H1 (cell line): ENCODE measurements around the gene GRPR. TPM values are rescaled to one million over a fixed set of nuclear protein-coding genes. Genes with fewer than 3 reads are reported as not detected.

Experiments
- CTCF ChIA-PET: fragments of 300-600 bp; sonication (Branson Sonifier 250); formaldehyde crosslinking; loops from one replicate; lab custom pipeline; 2021; ENCODE audit not compliant: partially characterized antibody; lab: Charles Lee
- POLR2A ChIA-PET: fragments of 300-600 bp; sonication (Branson Sonifier 250); formaldehyde crosslinking; loops from one replicate; lab custom pipeline; 2021; ENCODE audit warnings: inconsistent platforms; ENCODE audit not compliant: partially characterized antibody; lab: Charles Lee
- DNase-seq, 2 experiments: peaks; one replicate each; pipeline versions ENCODE4 v3.0.0 to v3.0.0-alpha.2; 2010 to 2022; ENCODE audit warnings: low spot score in 2 of 2, low read depth in 1 of 2, mixed read lengths in 1 of 2
- FAIRE-seq: peaks from 2 replicates; lab custom pipeline; 2011; peaks lifted over from hg19 to GRCh38; lab: Jason Lieb, UNC
- H2AFZ ChIP-seq: 2 replicates; pipeline ENCODE4 v1.8.1; 2012; ENCODE audit warnings: low read length, inconsistent platforms
- H2AK5ac ChIP-seq: 2 replicates; pipeline ENCODE4 v1.6.1; 2013; ENCODE audit warnings: low read depth, low read length
- H2BK120ac ChIP-seq: replicated peaks from 2 replicates; pipeline ENCODE3; 2013; ENCODE audit warnings: low read depth, low read length, inconsistent platforms
- H2BK12ac ChIP-seq: 2 replicates; pipeline ENCODE4 v1.6.1; 2013; ENCODE audit warnings: low read depth, low read length
- H2BK15ac ChIP-seq: 2 replicates; pipeline ENCODE4 v1.6.1; 2013; ENCODE audit warnings: low read length
- H2BK20ac ChIP-seq: 2 replicates; pipeline ENCODE4 v1.6.1; 2013; ENCODE audit warnings: low read length
- H2BK5ac ChIP-seq: 2 replicates; pipeline ENCODE4 v1.6.1; 2013; ENCODE audit warnings: low read depth, low read length
- H3K14ac ChIP-seq: 2 replicates; pipeline ENCODE4 v1.6.1; 2013; ENCODE audit warnings: inconsistent platforms; ENCODE audit not compliant: insufficient read length
- H3K18ac ChIP-seq: 2 replicates; pipeline ENCODE4 v1.6.1; 2013; ENCODE audit warnings: low read length; ENCODE audit errors: extremely low read depth
- H3K23ac ChIP-seq: 2 replicates; pipeline ENCODE4 v1.6.1; 2013; ENCODE audit warnings: inconsistent platforms; ENCODE audit not compliant: insufficient read length
- H3K23me2 ChIP-seq: 2 replicates; pipeline ENCODE4 v1.6.1; 2013; ENCODE audit warnings: low read depth, low read length
- H3K27ac ChIP-seq: 2 replicates; pipeline ENCODE4 v1.6.1; 2011; ENCODE audit warnings: low read depth, low read length, inconsistent platforms
- H3K27me3 ChIP-seq, 4 experiments: replicated peaks in 1 of 4; 1 replicate in 1 of 4; 2 replicates in 3 of 4; pipeline versions ENCODE4 v1.6.1 to v1.8.1; 2011 to 2013; ENCODE audit warnings: low read length in 3 of 4, mild to moderate bottlenecking in 3 of 4, inconsistent platforms in 2 of 4, mixed read lengths in 2 of 4, moderate library complexity in 1 of 4; ENCODE audit not compliant: control insufficient read depth in 3 of 4, insufficient read depth in 3 of 4; ENCODE audit errors: extremely low read depth in 1 of 4
- H3K36me3 ChIP-seq, 4 experiments: 2 replicates each; pipeline versions ENCODE4 v1.6.1 to v1.8.1; 2011 to 2013; ENCODE audit warnings: mild to moderate bottlenecking in 4 of 4, low read length in 3 of 4, moderate library complexity in 2 of 4, control low read depth in 1 of 4, inconsistent platforms in 1 of 4; ENCODE audit not compliant: insufficient read depth in 4 of 4, control insufficient read depth in 2 of 4
- H3K4ac ChIP-seq: replicated peaks from 2 replicates; pipeline ENCODE3; 2013; ENCODE audit warnings: low read length, low read depth, mixed read lengths, inconsistent platforms; ENCODE audit not compliant: insufficient read length
- H3K4me1 ChIP-seq, 4 experiments: replicated peaks in 1 of 4; 1 replicate in 1 of 4; 2 replicates in 3 of 4; pipeline versions ENCODE4 v1.6.1 to v1.8.1; 2011 to 2013; ENCODE audit warnings: low read length in 3 of 4, inconsistent platforms in 2 of 4, mixed read lengths in 1 of 4; ENCODE audit not compliant: insufficient read depth in 4 of 4, control insufficient read depth in 3 of 4
- H3K4me2 ChIP-seq, 2 experiments: 2 replicates each; pipeline versions ENCODE4 v1.6.1 to v1.8.1; 2011 to 2013; ENCODE audit warnings: low read depth in 2 of 2, low read length in 2 of 2, control low read depth in 1 of 2, inconsistent platforms in 1 of 2, mild to moderate bottlenecking in 1 of 2; ENCODE audit not compliant: insufficient read depth in 1 of 2
- H3K4me3 ChIP-seq, 4 experiments: fragments of 200-600, 300-600 bp in 1 of 4; sonication (generic), shearing (Covaris generic), sonication (Bioruptor Twin) in 1 of 4; 2 replicates each; pipeline versions ENCODE4 v1.5.1 to v1.8.1; 2011 to 2016; ENCODE audit warnings: low read length in 4 of 4, low read depth in 3 of 4, control low read depth in 2 of 4, inconsistent platforms in 2 of 4, mild to moderate bottlenecking in 2 of 4, mixed read lengths in 1 of 4, moderate library complexity in 1 of 4; ENCODE audit not compliant: insufficient read depth in 2 of 4; ENCODE audit errors: extremely low read depth in 1 of 4
- H3K56ac ChIP-seq: replicated peaks from 2 replicates; pipeline ENCODE3; 2013; ENCODE audit warnings: low read depth, mild to moderate bottlenecking, mixed read lengths, low read length, inconsistent platforms; ENCODE audit not compliant: insufficient read length
- H3K79me1 ChIP-seq: 2 replicates; pipeline ENCODE4 v1.6.1; 2013; ENCODE audit warnings: low read depth, low read length, control low read depth
- H3K79me2 ChIP-seq, 2 experiments: 2 replicates each; pipeline versions ENCODE4 v1.6.1 to v1.8.1; 2012 to 2013; ENCODE audit warnings: low read length in 2 of 2, mild to moderate bottlenecking in 2 of 2, inconsistent platforms in 1 of 2; ENCODE audit not compliant: insufficient read depth in 2 of 2, control insufficient read depth in 1 of 2
- H3K9ac ChIP-seq, 4 experiments: replicated peaks in 1 of 4; 1 replicate in 1 of 4; 2 replicates in 3 of 4; pipeline versions ENCODE4 v1.6.1 to v1.8.1; 2011 to 2013; ENCODE audit warnings: low read depth in 3 of 4, low read length in 3 of 4, control low read depth in 2 of 4, mild to moderate bottlenecking in 2 of 4, moderate library complexity in 2 of 4, inconsistent platforms in 1 of 4; ENCODE audit errors: extremely low read depth in 1 of 4
- H3K9me3 ChIP-seq, 2 experiments: 2 replicates each; pipeline versions ENCODE4 v1.6.1 to v1.8.1; 2012 to 2013; ENCODE audit warnings: mild to moderate bottlenecking in 2 of 2, moderate library complexity in 2 of 2, control low read depth in 1 of 2, inconsistent platforms in 1 of 2, low read depth in 1 of 2, low read length in 1 of 2, mixed read lengths in 1 of 2; ENCODE audit not compliant: insufficient read depth in 2 of 2
- H4K20me1 ChIP-seq, 2 experiments: replicated peaks in 1 of 2; 2 replicates each; pipeline versions ENCODE3 to v1.8.1; 2011 to 2013; ENCODE audit warnings: inconsistent platforms in 2 of 2, low read length in 2 of 2, mild to moderate bottlenecking in 1 of 2; ENCODE audit not compliant: insufficient read depth in 2 of 2, control insufficient read depth in 1 of 2
- H4K5ac ChIP-seq: 2 replicates; pipeline ENCODE4 v1.6.1; 2013; ENCODE audit warnings: low read length, low read depth, mixed read lengths, inconsistent platforms; ENCODE audit not compliant: insufficient read length
- H4K8ac ChIP-seq: 2 replicates; pipeline ENCODE4 v1.8.0; 2013; ENCODE audit warnings: mild to moderate bottlenecking, moderate library complexity, low read length, inconsistent platforms; ENCODE audit not compliant: insufficient read depth; ENCODE audit errors: extremely low read depth
- H4K91ac ChIP-seq: replicated peaks from 2 replicates; pipeline ENCODE3; 2013; ENCODE audit warnings: low read length, mixed read lengths, inconsistent platforms; ENCODE audit not compliant: insufficient read length
- BACH1 ChIP-seq: IDR thresholded peaks from 2 replicates; pipeline ENCODE4 v1.6.1; 2012; ENCODE audit warnings: low read length, improper control_type of control experiment
- CEBPB ChIP-seq: IDR thresholded peaks from 2 replicates; pipeline ENCODE4 v1.6.1; 2012; ENCODE audit warnings: low read depth, low read length
- CHD1 ChIP-seq: IDR thresholded peaks from 2 replicates; pipeline ENCODE4 v1.6.1; 2012; ENCODE audit warnings: low read depth, low read length, improper control_type of control experiment
- CTBP2 ChIP-seq: IDR thresholded peaks from 2 replicates; pipeline ENCODE4 v1.7.0; 2011; ENCODE audit warnings: borderline replicate concordance, mild to moderate bottlenecking, moderate library complexity, mixed read lengths, low read length; ENCODE audit not compliant: insufficient read depth, insufficient read length
- FOSL1 ChIP-seq: IDR thresholded peaks from 2 replicates; pipeline ENCODE4 v1.6.1; 2011; ENCODE audit warnings: mild to moderate bottlenecking, low read depth, low read length, moderate library complexity; ENCODE audit not compliant: insufficient read depth
- MAFK ChIP-seq: IDR thresholded peaks from 2 replicates; pipeline ENCODE4 v1.6.1; 2012; ENCODE audit warnings: low read depth, mild to moderate bottlenecking, improper control_type of control experiment, low read length
- POU5F1 ChIP-seq: IDR thresholded peaks from 2 replicates; pipeline ENCODE4 v1.6.1; 2011; ENCODE audit warnings: low read depth, mild to moderate bottlenecking, low read length, moderate library complexity
- RNF2 ChIP-seq: fragments of 200-900, 300-1000 bp; sonication (generic); IDR thresholded peaks from 2 replicates; pipeline ENCODE4 v1.7.1; 2016; ENCODE audit warnings: borderline replicate concordance, low read depth, mild to moderate bottlenecking, antibody characterized with exemption, low read length; ENCODE audit not compliant: poor library complexity, severe bottlenecking; ENCODE audit errors: missing control alignments
- SIRT6 ChIP-seq: IDR thresholded peaks from one replicate; pipeline ENCODE4 v1.7.1; 2012; ENCODE audit warnings: low read length, inconsistent platforms
- SUZ12 ChIP-seq: fragments of 200-600 bp; sonication (generic); IDR thresholded peaks from 2 replicates; pipeline ENCODE4 v1.6.1; 2012; ENCODE audit warnings: mild to moderate bottlenecking, inconsistent platforms, low read length, moderate library complexity, mixed read lengths
- TAF1 ChIP-seq: IDR thresholded peaks from 2 replicates; pipeline ENCODE4 v1.6.1; 2011; ENCODE audit warnings: mild to moderate bottlenecking, low read depth, low read length
- TBP ChIP-seq: IDR thresholded peaks from 2 replicates; pipeline ENCODE4 v1.6.1; 2011; ENCODE audit warnings: low read depth, low read length, improper control_type of control experiment
- ZNF274 ChIP-seq: IDR thresholded peaks from 2 replicates; pipeline ENCODE4 v1.7.0; 2012; ENCODE audit warnings: low read length, borderline replicate concordance; ENCODE audit errors: extremely low read depth
- WGBS, 2 experiments: shearing (Covaris generic) in 1 of 2; methylation state at CpG; one replicate each; pipeline versions ENCODE4 v1.1.6 to v1.1.7; 2013 to 2015; ENCODE audit warnings: low lambda C conversion rate in 2 of 2, mixed read lengths in 2 of 2, inconsistent platforms in 1 of 2, low coverage in 1 of 2, missing lambda C conversion rate in 1 of 2; ENCODE audit not compliant: insufficient replicate concordance in 2 of 2, insufficient coverage in 1 of 2, insufficient read length in 1 of 2; ENCODE audit errors: extremely low coverage in 1 of 2, missing lambda C conversion rate in 1 of 2; 5-methylcytosine and 5-hydroxymethylcytosine counted together
- polyA plus RNA-seq, 7 experiments: library from polyadenylated mRNA; depleted of rRNA in 3 of 7; stranded (reverse) in 5 of 7; unstranded in 2 of 7; fragments of >200 nt in 5 of 7; fragments of 200-250 nt in 2 of 7; gene quantifications; 1 replicate in 5 of 7; 2 replicates in 1 of 7; 4 replicates in 1 of 7; pipeline versions ENCODE4 v1.2.1 to v1.2.3, GENCODE V29; 2011 to 2013; ENCODE audit warnings: missing spikeins in 2 of 7, mixed read lengths in 2 of 7
- total RNA-seq: library from RNA; stranded (reverse); fragmentation: NEBNext Ultra II Directional; extraction: Animal tissue kit (Norgen Biotek cat#: 25700); gene quantifications from 2 replicates; pipeline ENCODE4 v1.2.1, GENCODE V29; 2021
- TF ChIP-seq, protein P1 (sequence below): IDR thresholded peaks from 2 replicates; pipeline ENCODE4 v1.6.1; 2011; ENCODE audit warnings: low read length, improper control_type of control experiment

Gene GRPR
- total and polyA plus RNA-seq, 2 of the 8 experiments (the other 6 are each of a cell fraction or from before 2014, with no cell fraction given) = 18.6 to 78.4 TPM

- H3K4ac ChIP-seq = no peak overlapping the region
- peak; percentile 48 for FAIRE-seq
- no peak overlapping the region for H3K4me3 ChIP-seq
- DNase-seq = no peak
- H2BK120ac ChIP-seq = no peak overlapping the region
- no peak overlapping the region for H2BK15ac ChIP-seq
- peaks cover 0 to 3% (median 0%) of the 10 kb centered on the region in 4 experiments; a peak in 1 of 7 replicates for H3K4me1 ChIP-seq
- H3K23ac ChIP-seq = no peak overlapping the region
- H3K27me3 ChIP-seq = no peaks in the 10 kb centered on the region
- H3K9ac ChIP-seq = no peak overlapping the region
- no peak overlapping the region; the same call in 1 of the 2 replicates for H3K18ac ChIP-seq
- WGBS, 2 experiments = 59% methylated on average over 2 of the region's 2 CpGs; no CpG with 5 or more reads in 1 of the 2 experiments
- H2BK5ac ChIP-seq = no peak overlapping the region; the same call in 1 of the 2 replicates
- H3K9me3 ChIP-seq = no peaks in the 10 kb centered on the region
- no peak overlapping the region for H4K91ac ChIP-seq
- no peak overlapping the region for H2BK20ac ChIP-seq
- H4K20me1 ChIP-seq = no peaks in the 10 kb centered on the region
- no peak overlapping the region for H2BK12ac ChIP-seq
- no peaks in the 10 kb centered on the region for H3K79me1 ChIP-seq
- POLR2A ChIA-PET = interaction anchor here (0.8 to 0.9 kb wide), 2 partner anchors 10 to 40 kb away, joined by 3 read pairs; no protein-coding TSS in a partner anchor
- H3K27ac ChIP-seq = no peak overlapping the region
- H2AFZ ChIP-seq = no peak overlapping the region
- H3K56ac ChIP-seq = no peak overlapping the region
- H3K4me2 ChIP-seq = no peak overlapping the region
- H4K8ac ChIP-seq = no peak overlapping the region
- CTCF ChIA-PET = no interaction called here
- H3K36me3 ChIP-seq = no peaks in the 10 kb centered on the region
- H2AK5ac ChIP-seq = no peak overlapping the region
- H3K79me2 ChIP-seq = no peaks in the 10 kb centered on the region
- H3K14ac ChIP-seq = no peak overlapping the region
- no peak overlapping the region for H4K5ac ChIP-seq
- H3K23me2 ChIP-seq = no peaks in the 10 kb centered on the region
- TF ChIP-seq POU5F1 (no peak), ZNF274 (no peak), MAFK (no peak), TBP (no peak), SUZ12 (no peak), TAF1 (no peak), BACH1 (no peak), RNF2 (no peak), FOSL1 (no peak), CHD1 (no peak), CTBP2 (no peak), CEBPB (no peak), SIRT6 (no peak)
- TF ChIP-seq, protein P1, sequence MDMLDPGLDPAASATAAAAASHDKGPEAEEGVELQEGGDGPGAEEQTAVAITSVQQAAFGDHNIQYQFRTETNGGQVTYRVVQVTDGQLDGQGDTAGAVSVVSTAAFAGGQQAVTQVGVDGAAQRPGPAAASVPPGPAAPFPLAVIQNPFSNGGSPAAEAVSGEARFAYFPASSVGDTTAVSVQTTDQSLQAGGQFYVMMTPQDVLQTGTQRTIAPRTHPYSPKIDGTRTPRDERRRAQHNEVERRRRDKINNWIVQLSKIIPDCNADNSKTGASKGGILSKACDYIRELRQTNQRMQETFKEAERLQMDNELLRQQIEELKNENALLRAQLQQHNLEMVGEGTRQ = no peak
Observed at GRCh38 chrX:16177260-16177659, 53.9 kb downstream of the GRPR start.
